ENCODE measurements around the gene EDRF1.

EDRF1 gene

GRCh38 chr10:125762692-125763648, 43.5 kb downstream of the EDRF1 start:
- no peak for DNase-seq

DNA sequence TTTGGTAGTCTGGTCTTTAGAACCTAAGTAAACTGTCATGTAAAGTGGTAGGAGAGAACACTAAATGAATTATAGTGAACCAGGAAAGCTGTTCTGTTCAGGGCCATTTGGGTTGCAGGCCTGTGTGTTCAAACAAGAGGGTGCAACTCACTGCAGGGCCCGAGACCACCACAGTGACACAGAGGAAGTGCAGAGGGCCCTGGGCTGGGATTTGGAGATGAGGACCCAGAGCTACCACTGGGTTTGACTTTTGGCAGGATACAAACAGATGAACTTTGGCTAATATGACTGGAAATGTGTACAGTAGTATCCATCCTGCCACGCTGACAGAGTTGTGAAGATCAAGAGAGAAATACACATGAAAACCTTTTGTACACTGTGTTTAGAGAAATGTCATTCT, 46.3 kb downstream of the EDRF1 start:
- no peak for DNase-seq

- DNase-seq: no peak
Measured at GRCh38 chr10:125766511-125766910, 47.0 kb downstream of the EDRF1 start.

DNA sequence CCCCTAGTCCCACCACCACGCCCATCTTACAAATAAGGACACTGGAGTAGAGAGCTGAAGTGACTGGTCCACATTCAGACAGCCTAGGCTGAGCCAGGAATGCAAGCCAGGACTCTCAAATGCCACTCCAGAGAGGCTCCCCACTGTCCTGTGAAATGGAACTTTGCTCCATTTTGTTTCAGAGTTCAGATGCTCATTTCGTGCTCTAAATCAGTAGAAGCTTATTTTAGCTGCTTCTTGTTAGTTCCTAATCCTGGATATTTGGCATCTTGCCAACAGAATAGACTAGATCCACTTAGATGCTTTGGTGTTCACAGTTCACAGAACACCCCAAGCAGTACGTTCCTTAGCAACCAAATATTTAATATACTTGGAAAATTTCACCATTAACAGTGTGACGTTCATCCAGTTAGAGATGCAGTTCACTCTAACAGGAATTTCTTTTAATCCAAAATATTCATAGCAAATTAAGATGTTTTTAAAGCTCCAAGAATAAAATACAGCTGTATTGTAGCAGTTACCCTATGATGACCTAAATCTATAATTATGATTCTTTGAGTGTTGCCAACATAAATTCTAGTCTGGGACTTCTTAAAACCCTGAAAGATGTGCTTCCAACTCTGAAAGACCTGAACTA, 48.8 kb downstream of the EDRF1 start:
- DNase-seq: no peak

- DNase-seq: no peak
Measured at GRCh38 chr10:125769175-125769574, 49.7 kb downstream of the EDRF1 start.

- DNase-seq: no peak
Measured at GRCh38 chr10:125770844-125771243, 51.3 kb downstream of the EDRF1 start.

- DNase-seq: no peak
Measured at GRCh38 chr10:125772112-125772863, 52.8 kb downstream of the EDRF1 start.

GRCh38 chr10:125772864-125773180, 53.3 kb downstream of the EDRF1 start:
- DNase-seq: no peak

- no peak for DNase-seq
Measured at GRCh38 chr10:125773687-125774543, 54.4 kb downstream of the EDRF1 start.

GRCh38 chr10:125774581-125775191, 55.2 kb downstream of the EDRF1 start:
- DNase-seq: no peak

GRCh38 chr10:125775491-125776106, 56.1 kb downstream of the EDRF1 start, which contains the start of gene MMP21:
Gene MMP21 (minus strand): TSS chr10:125775821. CDS start chr10:125775821, 0 bp downstream.
- no peak for DNase-seq

GRCh38 chr10:125777806-125778205, 58.3 kb downstream of the EDRF1 start:
- no peak for DNase-seq

- DNase-seq: no peak
Measured at GRCh38 chr10:125778556-125778955, 59.0 kb downstream of the EDRF1 start.

DNA sequence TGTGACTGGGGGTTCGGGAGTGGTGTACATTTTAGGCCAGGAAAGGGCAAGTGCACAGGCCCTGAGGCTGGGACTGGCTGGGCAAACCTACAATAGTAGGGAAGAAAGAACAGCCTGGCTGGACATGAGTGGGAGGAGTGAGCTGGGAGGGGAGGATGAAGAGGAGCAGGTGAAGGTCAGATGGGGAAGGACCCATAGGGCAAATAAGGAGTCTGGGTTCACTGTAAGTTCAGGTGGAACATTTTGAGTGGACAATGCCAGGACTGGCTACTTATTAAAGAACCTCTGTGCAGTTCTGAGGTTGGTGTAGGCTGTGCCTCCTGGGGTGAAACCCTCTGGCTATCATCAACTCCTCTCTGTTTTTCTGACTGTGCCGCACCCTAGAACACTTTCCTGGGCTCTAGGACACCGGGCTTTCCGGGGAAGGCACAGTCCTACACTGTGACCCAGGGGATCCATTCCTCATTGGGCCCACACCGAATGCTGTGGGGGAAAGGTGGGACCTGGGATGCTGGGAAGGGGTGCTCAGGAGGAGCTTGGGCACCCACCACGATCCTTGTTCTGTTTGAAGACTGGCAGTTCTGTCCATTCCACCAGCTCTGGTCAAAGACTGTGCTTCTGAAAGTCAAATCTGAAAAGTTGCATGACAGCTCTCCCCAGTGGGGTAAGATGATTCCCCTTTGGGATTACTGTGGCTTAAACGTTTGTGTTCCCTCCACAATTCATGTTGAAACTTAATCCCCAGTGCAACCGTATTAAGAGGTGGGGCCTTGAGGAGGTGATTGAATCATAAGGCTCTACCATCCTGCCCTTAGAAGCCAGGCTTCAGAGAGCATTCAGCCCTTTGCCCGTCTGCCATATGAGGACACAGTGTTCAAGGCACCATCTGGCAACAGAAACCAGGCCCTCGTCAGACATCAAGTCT, 60.2 kb downstream of the EDRF1 start:
- DNase-seq: no peak

DNA sequence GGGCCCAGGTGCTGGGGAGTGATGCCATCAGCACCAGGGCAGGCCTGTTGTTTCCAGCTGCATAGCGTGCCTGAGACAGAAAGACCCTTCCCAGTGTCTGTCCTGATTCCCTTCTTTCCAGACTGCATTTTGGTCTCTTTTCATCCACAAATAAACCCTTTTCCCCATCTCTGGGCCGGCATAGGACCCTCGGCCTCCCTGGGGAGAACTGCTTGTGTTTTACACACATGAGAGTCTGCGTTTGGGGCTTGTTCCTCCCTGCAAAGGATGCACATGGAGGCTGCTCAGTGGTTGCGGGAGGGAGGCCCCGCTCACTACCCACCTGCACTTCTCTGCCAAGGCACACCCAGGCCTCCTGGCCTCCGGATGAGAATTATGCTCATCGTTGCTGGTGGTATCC, 61.9 kb downstream of the EDRF1 start:
- DNase-seq: no peak

DNA sequence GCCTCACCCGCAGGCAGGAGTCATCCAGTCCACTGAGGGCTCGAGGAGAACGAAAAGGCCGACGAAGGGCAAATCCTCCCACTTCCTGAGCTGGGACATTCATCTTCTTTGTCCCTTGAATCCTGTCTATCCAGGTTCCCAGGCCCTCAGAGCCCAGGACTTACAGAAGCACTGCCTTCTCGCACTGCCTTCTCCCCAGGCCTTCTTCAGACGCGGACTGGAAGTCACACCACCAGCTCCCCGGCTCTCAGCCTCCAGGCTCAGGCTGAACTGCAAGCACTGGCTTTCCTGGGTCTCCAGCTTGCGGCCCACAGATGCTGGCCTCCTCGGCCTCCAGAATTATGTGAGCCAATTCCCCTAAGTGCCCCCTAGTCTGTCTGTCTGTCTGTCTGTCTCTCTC, 62.5 kb downstream of the EDRF1 start:
- DNase-seq: no peak

GRCh38 chr10:125782616-125783015, 63.1 kb downstream of the EDRF1 start:
- no peak for DNase-seq

DNA sequence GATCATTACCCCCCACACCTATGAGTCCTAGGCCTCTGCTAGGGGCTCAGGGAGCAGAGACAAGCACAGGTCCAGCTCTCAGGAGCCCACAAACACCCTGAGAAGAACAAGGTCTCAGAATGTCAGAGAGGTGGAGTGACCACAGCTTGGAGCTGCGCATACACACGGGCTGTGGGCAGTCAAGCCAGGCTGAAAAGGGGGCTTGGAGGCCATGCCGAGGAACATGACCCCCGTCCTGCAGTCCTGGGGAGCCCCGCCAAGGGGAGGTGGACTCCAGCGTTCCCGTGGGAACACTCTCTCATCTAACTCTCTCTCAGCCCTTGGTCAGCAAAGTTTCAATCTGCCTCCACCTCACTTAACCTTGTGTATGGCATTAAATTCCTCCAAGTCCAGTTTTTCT, 63.9 kb downstream of the EDRF1 start:
- DNase-seq: no peak

GRCh38 chr10:125783957-125784356, 64.4 kb downstream of the EDRF1 start:
- no peak for DNase-seq

DNA sequence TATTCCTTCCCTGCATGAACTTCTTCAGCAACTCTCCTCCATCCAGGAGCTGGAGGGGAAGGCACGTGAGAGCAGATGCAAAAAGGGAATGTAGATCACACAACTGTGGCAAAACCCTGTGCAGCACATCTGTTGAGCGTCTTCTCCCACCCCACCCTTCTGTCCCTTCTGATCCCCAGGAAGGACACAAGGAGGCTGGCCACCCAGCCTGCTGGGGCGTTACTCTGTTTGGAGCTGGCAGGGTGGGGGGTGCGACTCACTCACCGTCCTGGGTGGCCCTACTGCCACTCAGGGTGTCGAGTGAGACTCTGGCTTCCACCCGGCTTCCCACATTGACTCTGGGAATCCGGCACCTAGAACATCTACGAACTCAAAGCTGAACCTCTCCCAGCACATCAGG, 66.3 kb downstream of the EDRF1 start:
- DNase-seq: no peak
